ENCODE measurements around the gene KIF17.

The KIF17 gene

GRCh38 chr1:20703124-20703756 lies 14.6 kb downstream of the KIF17 start:
- Mint-ChIP-seq H3K9me3 (no peaks in the 10 kb centered on the region), H3K27ac (no peak overlapping the region), H3K4me1 (peaks cover 15% of the 10 kb centered on the region), H3K36me3 (ENCODE audit: low read depth) (no peaks in the 10 kb centered on the region), H3K4me3 (no peak overlapping the region), H3K27me3 (ENCODE audit: low read depth) (no peaks in the 10 kb centered on the region)
- TF ChIP-seq CTCF (IDR thresholded peaks at IDR 0.05; ENCODE audit: unreplicated experiment in 3 of 3), result no peak

DNA sequence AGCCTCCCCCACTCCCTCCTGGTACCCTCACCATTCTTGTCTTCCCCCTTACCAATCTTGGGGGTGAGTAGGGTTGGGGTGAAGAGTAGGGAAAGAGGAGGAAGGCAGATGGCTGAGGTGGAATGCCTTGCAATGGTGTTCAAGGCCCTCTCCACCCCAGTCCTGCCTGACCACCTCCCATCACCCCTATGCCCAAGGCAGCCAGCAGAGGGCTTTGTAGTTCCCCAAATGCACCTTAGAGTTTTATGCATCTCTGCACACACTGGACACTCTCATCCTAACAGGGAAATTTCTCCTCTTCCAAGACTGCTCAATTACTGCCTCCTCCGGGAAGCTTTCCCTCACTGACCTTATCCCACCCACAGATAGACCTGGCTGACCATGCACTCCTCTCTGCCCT lies 15.4 kb downstream of the KIF17 start:
- Mint-ChIP-seq H3K27me3 (ENCODE audit: low read depth) (no peaks in the 10 kb centered on the region), H3K9me3 (no peaks in the 10 kb centered on the region), H3K4me1 (peaks cover 15% of the 10 kb centered on the region), H3K36me3 (ENCODE audit: low read depth) (no peaks in the 10 kb centered on the region), H3K27ac (no peak overlapping the region), H3K4me3 (no peak overlapping the region)
- TF ChIP-seq CTCF (IDR thresholded peaks at IDR 0.05; ENCODE audit: unreplicated experiment in 3 of 3), result no peak

GRCh38 chr1:20701847-20702246 lies 16.0 kb downstream of the KIF17 start:
- H3K4me3 Mint-ChIP-seq, result no peak overlapping the region
- no peaks in the 10 kb centered on the region for H3K9me3 Mint-ChIP-seq
- H3K4me1 Mint-ChIP-seq, result peaks cover 15% of the 10 kb centered on the region
- no peaks in the 10 kb centered on the region for H3K27me3 Mint-ChIP-seq (ENCODE audit: low read depth)
- TF ChIP-seq CTCF (IDR thresholded peaks at IDR 0.05; ENCODE audit: unreplicated experiment in 3 of 3), result no peak
- H3K36me3 Mint-ChIP-seq (ENCODE audit: low read depth), result no peaks in the 10 kb centered on the region
- no peak overlapping the region for H3K27ac Mint-ChIP-seq

- Mint-ChIP-seq H3K9me3 (no peaks in the 10 kb centered on the region), H3K36me3 (ENCODE audit: low read depth) (no peaks in the 10 kb centered on the region), H3K27ac (no peak overlapping the region), H3K4me1 (peaks cover 15% of the 10 kb centered on the region), H3K27me3 (ENCODE audit: low read depth) (no peaks in the 10 kb centered on the region), H3K4me3 (no peak overlapping the region)
- no peak for TF ChIP-seq CTCF (IDR thresholded peaks at IDR 0.05; ENCODE audit: unreplicated experiment in 3 of 3)
Observed at GRCh38 chr1:20701446-20701845, 16.4 kb downstream of the KIF17 start.

DNA sequence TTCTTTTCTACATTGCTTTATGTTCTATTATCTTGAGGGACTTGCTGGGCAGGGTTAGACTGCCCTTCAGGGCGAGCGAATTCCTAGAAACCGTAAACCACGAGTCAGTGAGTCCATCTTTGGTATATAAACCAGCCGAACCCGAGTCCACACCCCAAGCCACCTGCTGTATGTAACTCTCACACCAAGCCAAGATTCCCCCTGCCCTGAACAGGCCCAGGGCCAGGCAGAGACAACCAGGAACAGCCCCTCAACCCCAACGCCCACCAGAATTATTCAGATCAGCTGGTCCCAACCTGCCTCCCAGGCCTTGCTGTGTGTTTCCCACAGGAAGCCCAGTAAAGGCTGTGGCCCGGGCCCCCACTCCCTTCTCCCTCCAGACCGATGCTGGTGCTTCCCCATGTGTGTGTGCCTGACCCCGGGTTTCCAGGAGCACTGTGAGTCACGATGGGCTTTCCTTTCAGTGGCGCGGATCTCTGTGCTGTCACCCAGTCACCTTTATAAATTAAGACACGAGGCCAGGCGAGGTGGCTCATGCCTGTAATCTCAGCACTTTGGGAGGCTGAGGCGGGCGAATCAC lies 17.1 kb downstream of the KIF17 start:
- H3K36me3 Mint-ChIP-seq (ENCODE audit: low read depth), result no peaks in the 10 kb centered on the region
- no peak for TF ChIP-seq CTCF (IDR thresholded peaks at IDR 0.05; ENCODE audit: unreplicated experiment in 3 of 3)
- no peak overlapping the region for H3K4me3 Mint-ChIP-seq
- H3K27me3 Mint-ChIP-seq (ENCODE audit: low read depth), result no peaks in the 10 kb centered on the region
- no peaks in the 10 kb centered on the region for H3K9me3 Mint-ChIP-seq
- H3K27ac Mint-ChIP-seq, result no peak overlapping the region
- peaks cover 15% of the 10 kb centered on the region for H3K4me1 Mint-ChIP-seq

DNA sequence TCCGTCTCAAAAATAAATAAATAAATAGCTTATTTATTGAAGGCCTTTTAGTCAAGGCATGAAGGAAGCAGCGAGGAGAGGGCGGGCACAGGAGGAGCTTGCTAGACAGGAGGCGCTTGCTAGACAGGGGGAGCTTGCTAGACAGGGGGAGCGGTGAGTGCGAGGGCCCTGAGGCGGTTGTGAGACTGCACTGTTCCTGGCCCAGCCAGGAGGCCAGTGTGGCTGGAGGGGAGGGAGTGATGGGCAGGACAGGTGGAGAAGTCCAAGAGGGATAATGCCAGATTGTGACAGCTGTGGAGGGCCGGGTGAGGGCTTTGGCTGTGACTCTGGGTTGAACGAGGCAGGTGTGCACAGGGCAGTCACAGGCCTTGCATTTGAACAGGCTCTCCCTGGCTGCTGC lies 18.2 kb downstream of the KIF17 start:
- Mint-ChIP-seq H3K9me3 (no peaks in the 10 kb centered on the region), H3K36me3 (ENCODE audit: low read depth) (no peaks in the 10 kb centered on the region), H3K27ac (peak overlapping the region in 2 of 3 experiments; percentile 41 to 86), H3K4me1 (peaks cover 15% of the 10 kb centered on the region), H3K27me3 (ENCODE audit: low read depth) (no peaks in the 10 kb centered on the region), H3K4me3 (peak overlapping the region in 1 of 3 experiments; percentile 42)
- no peak for TF ChIP-seq CTCF (IDR thresholded peaks at IDR 0.05; ENCODE audit: unreplicated experiment in 3 of 3)
